Liver (tissue), 9 donors: Measurements from ENCODE around the gene SLC35F4. TPM values are rescaled to one million over a fixed set of nuclear protein-coding genes. Genes with fewer than 3 reads are reported as not detected.

ENCODE experiments used
- DNase-seq: peaks from one replicate; pipeline ENCODE4 v3.0.0-alpha.2; 2017; ENCODE audit warnings: low spot score
- H3K27ac ChIP-seq, 2 donors: one replicate each; pipeline ENCODE4 v1.7.0; 2013; ENCODE audit warnings: inconsistent platforms in 2 of 2, low read length in 2 of 2, control low read depth in 1 of 2, low read depth in 1 of 2, mild to moderate bottlenecking in 1 of 2
- H3K27me3 ChIP-seq, 4 donors: one replicate each; pipeline versions ENCODE4 v1.6.1 to v1.7.0; 2013; ENCODE audit warnings: low read length in 3 of 4, inconsistent platforms in 1 of 4, mild to moderate bottlenecking in 1 of 4, moderate library complexity in 1 of 4; ENCODE audit not compliant: control insufficient read depth in 4 of 4, insufficient read depth in 4 of 4
- H3K36me3 ChIP-seq, 4 donors: one replicate each; pipeline versions ENCODE4 v1.6.1 to v1.7.0; 2013; ENCODE audit warnings: low read length in 3 of 4, mild to moderate bottlenecking in 3 of 4, low read depth in 1 of 4, moderate library complexity in 1 of 4; ENCODE audit not compliant: control insufficient read depth in 4 of 4, insufficient read depth in 3 of 4
- H3K4me1 ChIP-seq, 4 donors: one replicate each; pipeline versions ENCODE4 v1.6.1 to v1.7.0; 2013; ENCODE audit warnings: low read length in 3 of 4, mild to moderate bottlenecking in 3 of 4, moderate library complexity in 1 of 4; ENCODE audit not compliant: control insufficient read depth in 4 of 4, insufficient read depth in 4 of 4
- H3K4me3 ChIP-seq, 3 donors: one replicate each; pipeline versions ENCODE4 v1.6.1 to v1.7.0; 2013; ENCODE audit warnings: low read length in 3 of 3, control low read depth in 1 of 3, low read depth in 1 of 3, mild to moderate bottlenecking in 1 of 3
- H3K9ac ChIP-seq, 2 donors: one replicate each; pipeline ENCODE4 v1.7.0; 2013; ENCODE audit warnings: low read length in 2 of 2, mild to moderate bottlenecking in 2 of 2, moderate library complexity in 2 of 2, control low read depth in 1 of 2, low read depth in 1 of 2
- H3K9me3 ChIP-seq, 4 donors: one replicate each; pipeline versions ENCODE4 v1.6.1 to v1.7.0; 2013; ENCODE audit warnings: low read length in 3 of 4; ENCODE audit not compliant: control insufficient read depth in 4 of 4
- EGR1 ChIP-seq, 2 donors: IDR thresholded peaks; 2 replicates each; pipeline ENCODE4 v1.6.1; 2016 to 2018; ENCODE audit warnings: antibody characterized with exemption in 2 of 2, low read depth in 2 of 2
- FOXA1 ChIP-seq: IDR thresholded peaks from 2 replicates; pipeline ENCODE4 v1.6.1; 2016; ENCODE audit warnings: antibody characterized with exemption
- FOXA2 ChIP-seq: IDR thresholded peaks from 2 replicates; pipeline ENCODE4 v1.6.1; 2016; ENCODE audit warnings: antibody characterized with exemption
- GABPA ChIP-seq, 2 donors: IDR thresholded peaks in 1 of 2; conservative IDR thresholded peaks in 1 of 2; 2 replicates each; pipeline ENCODE4 v1.6.1; 2016; ENCODE audit warnings: antibody characterized with exemption in 2 of 2, mild to moderate bottlenecking in 1 of 2, moderate library complexity in 1 of 2
- HNF4A ChIP-seq, 2 donors: conservative IDR thresholded peaks; 2 replicates each; pipeline ENCODE4 v1.6.1; 2016; ENCODE audit warnings: antibody characterized with exemption in 2 of 2, mild to moderate bottlenecking in 2 of 2
- HNF4G ChIP-seq: IDR thresholded peaks from 2 replicates; pipeline ENCODE4 v1.6.1; 2016; ENCODE audit warnings: antibody characterized with exemption
- JUND ChIP-seq, 2 donors: IDR thresholded peaks; 2 replicates each; pipeline ENCODE4 v1.6.1; 2016; ENCODE audit warnings: antibody characterized with exemption in 2 of 2
- MAX ChIP-seq: IDR thresholded peaks from 2 replicates; pipeline ENCODE4 v1.6.1; 2016; ENCODE audit warnings: antibody characterized with exemption
- NR2F2 ChIP-seq: IDR thresholded peaks from 2 replicates; pipeline ENCODE4 v1.6.1; 2016; ENCODE audit warnings: antibody characterized with exemption
- RAD21 ChIP-seq, 2 donors: IDR thresholded peaks; 2 replicates each; pipeline ENCODE4 v1.6.1; 2016; ENCODE audit warnings: antibody characterized with exemption in 2 of 2, mild to moderate bottlenecking in 2 of 2
- REST ChIP-seq: IDR thresholded peaks from 2 replicates; pipeline ENCODE4 v1.6.1; 2016; ENCODE audit warnings: antibody characterized with exemption, mild to moderate bottlenecking
- RXRA ChIP-seq, 2 donors: IDR thresholded peaks; 2 replicates each; pipeline ENCODE4 v1.6.1; 2017 to 2018; ENCODE audit warnings: antibody characterized with exemption in 2 of 2, mild to moderate bottlenecking in 1 of 2
- SP1 ChIP-seq: IDR thresholded peaks from 2 replicates; pipeline ENCODE4 v1.6.1; 2018; ENCODE audit warnings: antibody characterized with exemption, mild to moderate bottlenecking
- TAF1 ChIP-seq: conservative IDR thresholded peaks from 2 replicates; pipeline ENCODE4 v1.6.1; 2016; ENCODE audit warnings: antibody characterized with exemption, mild to moderate bottlenecking
- YY1 ChIP-seq: IDR thresholded peaks from 2 replicates; pipeline ENCODE4 v1.6.1; 2016; ENCODE audit warnings: antibody characterized with exemption, mild to moderate bottlenecking
- ZBTB33 ChIP-seq: IDR thresholded peaks from 2 replicates; pipeline ENCODE4 v1.6.1; 2016; ENCODE audit warnings: antibody characterized with exemption
- WGBS: extraction: QIAGEN DNeasy Blood & Tissue Kit; methylation state at CpG from one replicate; pipeline ENCODE4 v1.1.7; 2013; 5-methylcytosine and 5-hydroxymethylcytosine counted together
- polyA plus RNA-seq, 2 donors: library from polyadenylated mRNA; stranded (reverse) in 1 of 2; unstranded in 1 of 2; fragments of 200-250 nt in 1 of 2; fragments of >200 nt in 1 of 2; fragmentation: Nextera tagmentation in 1 of 2; extraction: Ambion mirVana in 1 of 2; gene quantifications; one replicate each; pipeline versions ENCODE4 v1.2.1 to v1.2.3, GENCODE V29; 2013 to 2015
- total RNA-seq, 2 donors: library from RNA; depleted of rRNA; stranded (reverse); fragments of >200 nt; gene quantifications; one replicate each; pipeline ENCODE4 v1.2.3, GENCODE V29; 2014
- TF ChIP-seq, protein P1 (sequence below): IDR thresholded peaks from 2 replicates; pipeline ENCODE4 v1.6.1; 2016; ENCODE audit warnings: antibody characterized with exemption
- TF ChIP-seq, protein P2 (sequence below): fragments of 150-350 bp; IDR thresholded peaks from 2 replicates; pipeline ENCODE4 v1.5.1; 2017; ENCODE audit warnings: improper control_type of control experiment, low read depth, low read length; ENCODE audit not compliant: missing input control
- donor health status: healthy.
- donor health status: healthy.
- donor health status: healthy.
- donor health status: healthy.
- donor health status: healthy.

SLC35F4 gene
- total and polyA plus RNA-seq, 4 donors: not detected

DNA sequence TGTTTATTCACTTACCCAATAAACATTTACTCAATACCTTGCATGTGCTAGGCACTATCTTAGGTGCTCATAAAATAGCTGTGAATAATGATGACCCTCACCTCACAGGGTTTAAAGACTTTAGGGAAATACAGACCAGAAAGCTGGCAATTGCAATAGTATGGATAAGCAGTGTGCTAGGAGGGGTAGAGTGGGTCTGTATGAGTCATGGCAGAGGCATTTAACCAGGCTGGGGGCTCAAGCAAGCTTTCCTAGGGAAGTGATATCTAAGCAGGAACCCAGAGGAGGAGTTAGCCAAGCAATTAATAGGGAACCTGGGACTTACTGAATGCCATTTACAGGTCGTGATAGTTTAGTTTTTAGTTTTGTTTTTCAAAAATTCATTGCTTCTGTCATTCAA is 248.4 kb downstream of the SLC35F4 start:
- Histone ChIP-seq H3K9ac (no peak overlapping the region), H3K9me3 (no peaks in the 10 kb centered on the region), H3K27ac (no peak overlapping the region), H3K36me3 (no peaks in the 10 kb centered on the region), H3K4me3 (no peak overlapping the region), H3K4me1 (no peaks in the 10 kb centered on the region), H3K27me3 (peaks cover 0 to 2% (median 0%) of the 10 kb centered on the region in 4 donors)
- DNase-seq: no peak
- WGBS: 29% methylated on average over 1 of the region's 1 CpG
- TF ChIP-seq HNF4A (conservative IDR thresholded peaks at IDR 0.05): no peak
- no peak for TF ChIP-seq HNF4G
- TF ChIP-seq GABPA (IDR thresholded peaks at IDR 0.05 in 1 of 2, conservative IDR thresholded peaks at IDR 0.05 in 1 of 2): no peak
- no peak for TF ChIP-seq FOXA1
- no peak for TF ChIP-seq REST
- no peak for TF ChIP-seq TAF1
- TF ChIP-seq EGR1 (IDR thresholded peaks at IDR 0.05; ENCODE audit: low read depth in 2 of 2): no peak
- TF ChIP-seq RAD21 (IDR thresholded peaks at IDR 0.05): no peak
- TF ChIP-seq YY1: no peak
- TF ChIP-seq FOXA2: no peak
- no peak for TF ChIP-seq ZBTB33
- TF ChIP-seq, protein P1, sequence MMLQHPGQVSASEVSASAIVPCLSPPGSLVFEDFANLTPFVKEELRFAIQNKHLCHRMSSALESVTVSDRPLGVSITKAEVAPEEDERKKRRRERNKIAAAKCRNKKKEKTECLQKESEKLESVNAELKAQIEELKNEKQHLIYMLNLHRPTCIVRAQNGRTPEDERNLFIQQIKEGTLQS: no peak
- TF ChIP-seq NR2F2: no peak
- TF ChIP-seq MAX: no peak
- no peak for TF ChIP-seq RXRA (IDR thresholded peaks at IDR 0.05)
- TF ChIP-seq SP1: no peak
- TF ChIP-seq, protein P2, sequence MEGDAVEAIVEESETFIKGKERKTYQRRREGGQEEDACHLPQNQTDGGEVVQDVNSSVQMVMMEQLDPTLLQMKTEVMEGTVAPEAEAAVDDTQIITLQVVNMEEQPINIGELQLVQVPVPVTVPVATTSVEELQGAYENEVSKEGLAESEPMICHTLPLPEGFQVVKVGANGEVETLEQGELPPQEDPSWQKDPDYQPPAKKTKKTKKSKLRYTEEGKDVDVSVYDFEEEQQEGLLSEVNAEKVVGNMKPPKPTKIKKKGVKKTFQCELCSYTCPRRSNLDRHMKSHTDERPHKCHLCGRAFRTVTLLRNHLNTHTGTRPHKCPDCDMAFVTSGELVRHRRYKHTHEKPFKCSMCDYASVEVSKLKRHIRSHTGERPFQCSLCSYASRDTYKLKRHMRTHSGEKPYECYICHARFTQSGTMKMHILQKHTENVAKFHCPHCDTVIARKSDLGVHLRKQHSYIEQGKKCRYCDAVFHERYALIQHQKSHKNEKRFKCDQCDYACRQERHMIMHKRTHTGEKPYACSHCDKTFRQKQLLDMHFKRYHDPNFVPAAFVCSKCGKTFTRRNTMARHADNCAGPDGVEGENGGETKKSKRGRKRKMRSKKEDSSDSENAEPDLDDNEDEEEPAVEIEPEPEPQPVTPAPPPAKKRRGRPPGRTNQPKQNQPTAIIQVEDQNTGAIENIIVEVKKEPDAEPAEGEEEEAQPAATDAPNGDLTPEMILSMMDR: no peak
- no peak for TF ChIP-seq JUND (IDR thresholded peaks at IDR 0.05)
